CD14-positive monocyte (primary cell): ENCODE measurements around the gene FEM1A. TPM values are rescaled to one million over a fixed set of nuclear protein-coding genes. Genes with fewer than 3 reads are reported as not detected.
"Not testable (repeated sequence)": the region's sequence is repeated elsewhere in the genome, so short reads cannot be mapped to it uniquely, and the experiment has no call there.

ENCODE experiments used
- DNase-seq, 3 donors: peaks; one replicate each; pipeline ENCODE4 v3.0.0-alpha.2; 2011 to 2022
- H2AFZ ChIP-seq: 2 replicates; pipeline ENCODE4 v1.6.0; 2012; ENCODE audit warnings: mild to moderate bottlenecking, low read depth, low read length, inconsistent platforms; ENCODE audit not compliant: insufficient read depth, poor library complexity, severe bottlenecking
- H3K27ac ChIP-seq, 2 donors: 1 replicate in 1 of 2; 2 replicates in 1 of 2; pipeline ENCODE4 v1.5.1; 2012 to 2013; ENCODE audit warnings: low read length in 2 of 2, control low read depth in 1 of 2, inconsistent platforms in 1 of 2, low read depth in 1 of 2, mild to moderate bottlenecking in 1 of 2
- H3K27me3 ChIP-seq, 2 donors: one replicate each; pipeline versions ENCODE4 v1.6.0 to v1.6.1; 2011 to 2013; ENCODE audit warnings: low read length in 2 of 2; ENCODE audit not compliant: control insufficient read depth in 2 of 2, insufficient read depth in 2 of 2
- H3K36me3 ChIP-seq, 2 donors: replicated peaks in 1 of 2; 1 replicate in 1 of 2; 2 replicates in 1 of 2; pipeline versions ENCODE4 v1.5.1 to v1.6.1; 2012 to 2013; ENCODE audit warnings: low read length in 2 of 2, control low read depth in 1 of 2, inconsistent platforms in 1 of 2, mild to moderate bottlenecking in 1 of 2; ENCODE audit not compliant: insufficient read depth in 2 of 2, control insufficient read depth in 1 of 2
- H3K4me1 ChIP-seq, 2 donors: 1 replicate in 1 of 2; 2 replicates in 1 of 2; pipeline versions ENCODE4 v1.5.1 to v1.6.1; 2012 to 2013; ENCODE audit warnings: low read length in 2 of 2, control low read depth in 1 of 2, inconsistent platforms in 1 of 2, mild to moderate bottlenecking in 1 of 2, moderate library complexity in 1 of 2; ENCODE audit not compliant: insufficient read depth in 2 of 2, control insufficient read depth in 1 of 2
- H3K4me2 ChIP-seq: replicated peaks from 2 replicates; pipeline ENCODE3; 2012; ENCODE audit warnings: low read length, moderate library complexity, mild to moderate bottlenecking; ENCODE audit not compliant: poor library complexity, severe bottlenecking; ENCODE audit errors: extremely low read depth
- H3K4me3 ChIP-seq, 3 experiments: fragments of 200-600 bp in 1 of 3; sonication (generic) in 1 of 3; replicated peaks in 1 of 3; 1 replicate in 2 of 3; 2 replicates in 1 of 3; pipeline ENCODE4 v1.5.1; 2011 to 2013; ENCODE audit warnings: low read length in 3 of 3, mild to moderate bottlenecking in 3 of 3, control low read depth in 2 of 3, low read depth in 2 of 3, inconsistent platforms in 1 of 3, moderate library complexity in 1 of 3
- H3K79me2 ChIP-seq: 2 replicates; pipeline ENCODE4 v1.6.0; 2012; ENCODE audit warnings: mild to moderate bottlenecking, control low read depth, inconsistent platforms, low read length, moderate library complexity; ENCODE audit not compliant: insufficient read depth
- H3K9ac ChIP-seq: 2 replicates; pipeline ENCODE4 v1.6.0; 2017; ENCODE audit warnings: low read length, mild to moderate bottlenecking; ENCODE audit not compliant: insufficient read depth, poor library complexity, severe bottlenecking
- H3K9me3 ChIP-seq, 2 donors: replicated peaks in 1 of 2; 1 replicate in 1 of 2; 2 replicates in 1 of 2; pipeline versions ENCODE4 v1.5.1 to v1.6.1; 2012 to 2013; ENCODE audit warnings: low read length in 2 of 2, control low read depth in 1 of 2; ENCODE audit not compliant: control insufficient read depth in 1 of 2, insufficient read depth in 1 of 2
- H4K20me1 ChIP-seq: 2 replicates; pipeline ENCODE4 v1.6.0; 2012; ENCODE audit warnings: mild to moderate bottlenecking, low read length, control low read depth, moderate library complexity; ENCODE audit not compliant: insufficient read depth
- H3K27ac Mint-ChIP-seq, 7 donors: one replicate each; pipeline ENCODE4 v1.8.0; 2020; ENCODE audit warnings: mild to moderate bottlenecking in 7 of 7, mixed read lengths in 7 of 7, moderate library complexity in 6 of 7, inconsistent platforms in 2 of 7
- H3K27me3 Mint-ChIP-seq, 3 donors: one replicate each; pipeline ENCODE4 v1.8.0; 2021 to 2022; ENCODE audit warnings: low read depth in 3 of 3, mild to moderate bottlenecking in 3 of 3, mixed read lengths in 3 of 3, moderate library complexity in 3 of 3, inconsistent platforms in 1 of 3
- H3K36me3 Mint-ChIP-seq, 2 donors: one replicate each; pipeline ENCODE4 v1.8.0; 2020; ENCODE audit warnings: mixed read lengths in 2 of 2, inconsistent platforms in 1 of 2, mild to moderate bottlenecking in 1 of 2
- H3K4me1 Mint-ChIP-seq: one replicate; pipeline ENCODE4 v1.8.0; 2020; ENCODE audit warnings: mild to moderate bottlenecking, mixed read lengths
- H3K4me3 Mint-ChIP-seq, 2 donors: one replicate each; pipeline ENCODE4 v1.8.0; 2020; ENCODE audit warnings: mild to moderate bottlenecking in 2 of 2, mixed read lengths in 2 of 2, moderate library complexity in 1 of 2
- H3K9me3 Mint-ChIP-seq, 7 donors: one replicate each; pipeline ENCODE4 v1.8.0; 2020 to 2022; ENCODE audit warnings: mixed read lengths in 7 of 7, mild to moderate bottlenecking in 6 of 7, moderate library complexity in 6 of 7, inconsistent platforms in 2 of 7
- CTCF ChIP-seq: fragments of 200-600 bp; IDR thresholded peaks from one replicate; pipeline ENCODE4 v1.8.0; 2022; ENCODE audit warnings: antibody characterized with exemption, mild to moderate bottlenecking
- WGBS: methylation state at CpG from one replicate; pipeline ENCODE4 v1.1.5; 2013; ENCODE audit warnings: missing lambda C conversion rate; ENCODE audit not compliant: insufficient coverage; 5-methylcytosine and 5-hydroxymethylcytosine counted together
- intact Hi-C, 2 donors: fragments of 100-400 bp; cut with micrococcal nuclease; formaldehyde crosslinking; loops; one replicate each; pipeline versions ENCODE4 v1.15.0 to v1.15.1; 2023
- polyA plus RNA-seq, 3 donors: library from polyadenylated mRNA; depleted of rRNA in 1 of 3; unstranded in 2 of 3; stranded (reverse) in 1 of 3; fragments of 300-500 nt in 2 of 3; fragments of >200 nt in 1 of 3; fragmentation: Illumina TruSeq in 2 of 3; gene quantifications; 1 replicate in 2 of 3; 2 replicates in 1 of 3; pipeline ENCODE4 v1.2.3, GENCODE V29; 2012 to 2021

Gene FEM1A
- polyA plus RNA-seq, 3 donors = 2.1 to 4.2 (median 2.4) TPM

DNA sequence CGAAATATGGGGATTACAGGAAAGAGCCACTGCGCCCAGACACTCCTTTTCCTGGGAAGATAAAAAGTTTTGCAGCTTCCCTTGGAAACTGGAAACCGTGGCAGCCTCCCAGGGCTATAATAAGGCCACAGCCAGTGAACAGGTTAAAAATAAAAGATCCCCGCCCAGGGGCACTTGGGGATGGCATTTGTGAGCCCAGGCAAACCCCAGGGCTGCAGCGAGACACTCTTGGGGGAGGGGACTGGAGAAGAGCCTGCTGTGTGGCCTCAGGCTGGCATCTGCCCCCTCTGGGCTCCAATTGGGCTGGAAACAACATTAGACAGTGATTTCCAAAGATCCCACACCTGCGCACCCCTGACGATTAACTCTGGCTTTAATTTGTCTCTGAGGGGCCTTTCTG, 11.2 kb downstream of the FEM1A start:
- Mint-ChIP-seq H3K27ac (no peak overlapping the region), H3K36me3 (peaks cover 2 to 13% of the 10 kb centered on the region in 2 donors), H3K4me3 (no peak overlapping the region), H3K4me1 (peaks cover 20% of the 10 kb centered on the region), H3K9me3 (no peaks in the 10 kb centered on the region), H3K27me3 (peaks cover 0 to 2% (median 2%) of the 10 kb centered on the region in 3 donors)
- no peaks in the 10 kb centered on the region for H3K9me3 ChIP-seq
- H4K20me1 ChIP-seq = no peaks in the 10 kb centered on the region
- H3K27ac ChIP-seq = no peak overlapping the region
- 86% methylated on average over 3 of the region's 7 CpGs for WGBS
- H3K4me3 ChIP-seq = no peak overlapping the region
- no peaks in the 10 kb centered on the region for H3K36me3 ChIP-seq
- H3K4me2 ChIP-seq = no peak overlapping the region
- peaks cover 18 to 24% of the 10 kb centered on the region in 2 donors for H3K4me1 ChIP-seq
- intact Hi-C loops = loop anchor here in 1 of 2 donors (10.0 kb wide), 2 partner anchors 162 to 222 kb away; partner anchors contain the start of gene KDM4B
- no peaks in the 10 kb centered on the region for H3K79me2 ChIP-seq
- H3K9ac ChIP-seq = no peak overlapping the region
- no peak for DNase-seq
- H2AFZ ChIP-seq = no peak overlapping the region
- no peak for TF ChIP-seq CTCF
- no peaks in the 10 kb centered on the region for H3K27me3 ChIP-seq

- 48% methylated on average over 28 of the region's 33 CpGs for WGBS
- peaks cover 31 to 37% of the 10 kb centered on the region in 2 donors for H3K4me1 ChIP-seq
- no peaks in the 10 kb centered on the region for H3K27me3 ChIP-seq
- Mint-ChIP-seq H3K9me3 (no peaks in the 10 kb centered on the region), H3K27me3 (peaks cover 0 to 2% (median 1%) of the 10 kb centered on the region in 3 donors), H3K27ac (peak overlapping the region in 2 of 7 donors; percentile 8 to 60), H3K4me3 (no peak overlapping the region), H3K36me3 (peaks cover 0 to 3% of the 10 kb centered on the region in 2 donors), H3K4me1 (peaks cover 29% of the 10 kb centered on the region)
- peak; percentile 25 to 66 (median 65) for DNase-seq
- no peak overlapping the region for H3K4me3 ChIP-seq
- peak; percentile 83 for TF ChIP-seq CTCF
- intact Hi-C loops = loop anchor here in 1 of 2 donors (10.0 kb wide), 2 partner anchors 161 to 221 kb away; partner anchors contain the start of gene KDM4B
- H3K27ac ChIP-seq = no peak overlapping the region
- H3K79me2 ChIP-seq = no peaks in the 10 kb centered on the region
- no peaks in the 10 kb centered on the region for H4K20me1 ChIP-seq
- H3K9ac ChIP-seq = no peak overlapping the region
- H3K9me3 ChIP-seq = no peaks in the 10 kb centered on the region
- peak overlapping the region; percentile 21 for H3K4me2 ChIP-seq
- no peak overlapping the region for H2AFZ ChIP-seq
- H3K36me3 ChIP-seq = no peaks in the 10 kb centered on the region
Observed at GRCh38 chr19:4803736-4804695, 12.5 kb downstream of the FEM1A start.

- WGBS = 100% methylated on average over 3 of the region's 6 CpGs
- H3K4me2 ChIP-seq, H3K9ac ChIP-seq, H3K4me3 Mint-ChIP-seq, H3K79me2 ChIP-seq, H3K9me3 ChIP-seq, H3K27me3 ChIP-seq, DNase-seq, H3K4me3 ChIP-seq, H3K36me3 Mint-ChIP-seq, H3K9me3 Mint-ChIP-seq, H2AFZ ChIP-seq, H3K27me3 Mint-ChIP-seq, H3K27ac ChIP-seq, H3K36me3 ChIP-seq, H4K20me1 ChIP-seq: not testable (repeated sequence)
- H3K27ac Mint-ChIP-seq = peak overlapping the region in 1 of 7 donors; percentile 31
- peaks cover 42 to 47% of the 10 kb centered on the region in 2 donors for H3K4me1 ChIP-seq
- H3K4me1 Mint-ChIP-seq = peaks cover 40% of the 10 kb centered on the region
- intact Hi-C loops = loop anchor here (5.0 to 10.0 kb wide), 3 partner anchors 47 to 220 kb away; partner anchors contain the start of gene KDM4B (in 1 of the 2)
Observed at GRCh38 chr19:4805140-4805539, 13.6 kb downstream of the FEM1A start.
